SIG-M5 (cell line): Measurements from ENCODE around the gene PPP2R3B.
"Not testable (repeated sequence)": the region's sequence is repeated elsewhere in the genome, so short reads cannot be mapped to it uniquely, and the experiment has no call there.

Experiments
- DNase-seq: peaks from one replicate; lab custom pipeline; 2025; lab: John Stamatoyannopoulos, UW

PPP2R3B gene

GRCh38 chrX:338281-338835 is 48.3 kb downstream of the PPP2R3B start:
- no peak for DNase-seq

GRCh38 chrX:337331-337831 is 49.3 kb downstream of the PPP2R3B start:
- no peak for DNase-seq

- no peak for DNase-seq
Measured at GRCh38 chrX:336227-336626, 50.5 kb downstream of the PPP2R3B start.

- no peak for DNase-seq
Measured at GRCh38 chrX:335758-336155, 51.0 kb downstream of the PPP2R3B start.

- no peak for DNase-seq
Measured at GRCh38 chrX:334971-335757, 51.5 kb downstream of the PPP2R3B start.

GRCh38 chrX:334331-334891 is 52.3 kb downstream of the PPP2R3B start:
- no peak for DNase-seq

- DNase-seq = no peak
Measured at GRCh38 chrX:333611-334311, 52.9 kb downstream of the PPP2R3B start.

- DNase-seq = no peak
Measured at GRCh38 chrX:332916-333610, 53.6 kb downstream of the PPP2R3B start.

- no peak for DNase-seq
Measured at GRCh38 chrX:332496-332860, 54.2 kb downstream of the PPP2R3B start.

GRCh38 chrX:331825-332495 is 54.7 kb downstream of the PPP2R3B start:
- no peak for DNase-seq

- DNase-seq = no peak
Measured at GRCh38 chrX:331151-331824, 55.4 kb downstream of the PPP2R3B start.

- no peak for DNase-seq
Measured at GRCh38 chrX:330726-331150, 56.0 kb downstream of the PPP2R3B start.

- DNase-seq = not testable (repeated sequence)
Measured at GRCh38 chrX:330141-330725, 56.5 kb downstream of the PPP2R3B start.

GRCh38 chrX:329291-329910 is 57.3 kb downstream of the PPP2R3B start:
- no peak for DNase-seq

- DNase-seq = no peak
Measured at GRCh38 chrX:327660-328126, 59.0 kb downstream of the PPP2R3B start.

GRCh38 chrX:324664-325063 is 62.0 kb downstream of the PPP2R3B start:
- DNase-seq = not testable (repeated sequence)

GRCh38 chrX:323721-324628 is 62.7 kb downstream of the PPP2R3B start:
- no peak for DNase-seq

GRCh38 chrX:320126-320783 is 66.5 kb downstream of the PPP2R3B start:
- no peak for DNase-seq
